Astrocyte (in vitro differentiated cells and primary cell): Measurements from ENCODE around the gene EVL. TPM values are rescaled to one million over a fixed set of nuclear protein-coding genes. Genes with fewer than 3 reads are reported as not detected.
"Not testable (repeated sequence)": the region's sequence is repeated elsewhere in the genome, so short reads cannot be mapped to it uniquely, and the experiment has no call there.

Experiments
- DNase-seq: peaks from one replicate; pipeline ENCODE4 v3.0.0-alpha.2; 2010; ENCODE audit warnings: low read depth
- FAIRE-seq: peaks from 2 replicates; lab custom pipeline; 2011; peaks lifted over from hg19 to GRCh38; lab: Jason Lieb, UNC
- H2AFZ ChIP-seq: 2 replicates; pipeline ENCODE4 v1.6.0; 2012; ENCODE audit warnings: low read depth, low read length, inconsistent platforms
- H3K27ac ChIP-seq: 2 replicates; pipeline ENCODE4 v1.5.1; 2011; ENCODE audit warnings: low read depth, low read length, inconsistent platforms
- H3K27me3 ChIP-seq: 2 replicates; pipeline ENCODE4 v1.6.0; 2011; ENCODE audit warnings: low read length, inconsistent platforms; ENCODE audit not compliant: insufficient read depth
- H3K36me3 ChIP-seq: 2 replicates; pipeline ENCODE4 v1.5.1; 2011; ENCODE audit warnings: low read length, inconsistent platforms; ENCODE audit not compliant: insufficient read depth
- H3K4me1 ChIP-seq: 2 replicates; pipeline ENCODE4 v1.5.1; 2011; ENCODE audit warnings: low read length, inconsistent platforms; ENCODE audit not compliant: insufficient read depth
- H3K4me2 ChIP-seq: 2 replicates; pipeline ENCODE4 v1.6.0; 2012; ENCODE audit warnings: low read length, inconsistent platforms
- H3K4me3 ChIP-seq: 2 replicates; pipeline ENCODE4 v1.5.1; 2011; ENCODE audit warnings: low read depth, mild to moderate bottlenecking, low read length, inconsistent platforms; ENCODE audit not compliant: insufficient read depth
- H3K79me2 ChIP-seq: 2 replicates; pipeline ENCODE4 v1.6.0; 2012; ENCODE audit warnings: mild to moderate bottlenecking, low read length, inconsistent platforms; ENCODE audit not compliant: insufficient read depth
- H3K9ac ChIP-seq: 2 replicates; pipeline ENCODE4 v1.6.0; 2012; ENCODE audit warnings: mild to moderate bottlenecking, low read length, inconsistent platforms
- H3K9me3 ChIP-seq: 2 replicates; pipeline ENCODE4 v1.5.1; 2012; ENCODE audit warnings: low read depth, mild to moderate bottlenecking, low read length, inconsistent platforms; ENCODE audit not compliant: insufficient read depth
- H4K20me1 ChIP-seq: 2 replicates; pipeline ENCODE4 v1.6.0; 2012; ENCODE audit warnings: low read length, inconsistent platforms; ENCODE audit not compliant: insufficient read depth
- H3K27ac Mint-ChIP-seq: one replicate; pipeline ENCODE4 v1.8.0; 2021; ENCODE audit warnings: mild to moderate bottlenecking, mixed read lengths; ENCODE audit not compliant: unreplicated experiment
- H3K27me3 Mint-ChIP-seq: one replicate; pipeline ENCODE4 v1.8.0; 2021; ENCODE audit warnings: low read depth, mixed read lengths; ENCODE audit not compliant: unreplicated experiment
- H3K36me3 Mint-ChIP-seq: one replicate; pipeline ENCODE4 v1.8.0; 2021; ENCODE audit warnings: low read depth, mixed read lengths; ENCODE audit not compliant: unreplicated experiment
- H3K4me1 Mint-ChIP-seq: one replicate; pipeline ENCODE4 v1.8.0; 2021; ENCODE audit warnings: low read depth, mixed read lengths; ENCODE audit not compliant: unreplicated experiment
- H3K4me3 Mint-ChIP-seq: one replicate; pipeline ENCODE4 v1.8.0; 2021; ENCODE audit warnings: mild to moderate bottlenecking, moderate library complexity, mixed read lengths; ENCODE audit not compliant: unreplicated experiment
- H3K9me3 Mint-ChIP-seq: one replicate; pipeline ENCODE4 v1.8.0; 2021; ENCODE audit warnings: mild to moderate bottlenecking, mixed read lengths; ENCODE audit not compliant: unreplicated experiment
- EZH2 ChIP-seq: IDR thresholded peaks from 2 replicates; pipeline ENCODE4 v1.6.1; 2012; ENCODE audit warnings: mild to moderate bottlenecking, low read length, inconsistent platforms; ENCODE audit not compliant: insufficient read depth
- total RNA-seq: library from RNA; stranded (reverse); gene quantifications from 2 replicates; pipeline ENCODE4 v1.2.1, GENCODE V29; 2021
- TF ChIP-seq, protein P1 (sequence below): IDR thresholded peaks from 2 replicates; pipeline ENCODE4 v1.5.1; 2011; ENCODE audit warnings: low read depth, mild to moderate bottlenecking, inconsistent platforms, low read length, moderate library complexity; ENCODE audit not compliant: insufficient read depth

Gene EVL
- total RNA-seq, 1 donor from 2014 or later: 48.9 TPM

DNA sequence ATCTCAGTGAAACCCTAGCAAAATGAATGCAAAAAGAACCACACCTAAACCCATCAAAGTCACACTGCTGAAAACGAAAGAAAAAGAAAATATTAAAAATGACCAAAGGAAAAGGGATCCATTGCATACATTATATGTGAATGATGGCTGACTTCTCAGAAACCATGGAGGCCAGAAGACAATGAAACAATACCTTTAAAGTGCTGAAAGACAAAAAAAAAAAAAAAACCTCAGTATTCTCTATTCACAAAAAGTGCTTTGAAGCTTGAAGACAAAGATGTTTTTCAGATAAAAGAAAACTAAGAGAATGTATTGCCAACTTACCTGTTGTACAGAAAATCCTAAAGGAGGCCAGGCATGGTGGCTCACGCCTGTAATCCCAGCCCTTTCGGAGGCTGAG lies 4.5 kb upstream of the EVL start:
- Mint-ChIP-seq H3K27ac (no peak overlapping the region), H3K4me1 (peaks cover 6% of the 10 kb centered on the region), H3K36me3 (no peaks in the 10 kb centered on the region), H3K9me3 (no peaks in the 10 kb centered on the region), H3K27me3 (no peaks in the 10 kb centered on the region), H3K4me3 (no peak overlapping the region)
- Histone ChIP-seq H3K4me2 (no peak overlapping the region), H2AFZ (no peak overlapping the region), H4K20me1 (peaks cover 57% of the 10 kb centered on the region), H3K9ac (no peak overlapping the region), H3K27me3 (no peaks in the 10 kb centered on the region), H3K4me1 (no peaks in the 10 kb centered on the region), H3K27ac (no peak overlapping the region), H3K4me3 (no peak overlapping the region), H3K9me3 (no peaks in the 10 kb centered on the region), H3K36me3 (no peaks in the 10 kb centered on the region), H3K79me2 (peaks cover 27% of the 10 kb centered on the region)
- TF ChIP-seq, protein P1, sequence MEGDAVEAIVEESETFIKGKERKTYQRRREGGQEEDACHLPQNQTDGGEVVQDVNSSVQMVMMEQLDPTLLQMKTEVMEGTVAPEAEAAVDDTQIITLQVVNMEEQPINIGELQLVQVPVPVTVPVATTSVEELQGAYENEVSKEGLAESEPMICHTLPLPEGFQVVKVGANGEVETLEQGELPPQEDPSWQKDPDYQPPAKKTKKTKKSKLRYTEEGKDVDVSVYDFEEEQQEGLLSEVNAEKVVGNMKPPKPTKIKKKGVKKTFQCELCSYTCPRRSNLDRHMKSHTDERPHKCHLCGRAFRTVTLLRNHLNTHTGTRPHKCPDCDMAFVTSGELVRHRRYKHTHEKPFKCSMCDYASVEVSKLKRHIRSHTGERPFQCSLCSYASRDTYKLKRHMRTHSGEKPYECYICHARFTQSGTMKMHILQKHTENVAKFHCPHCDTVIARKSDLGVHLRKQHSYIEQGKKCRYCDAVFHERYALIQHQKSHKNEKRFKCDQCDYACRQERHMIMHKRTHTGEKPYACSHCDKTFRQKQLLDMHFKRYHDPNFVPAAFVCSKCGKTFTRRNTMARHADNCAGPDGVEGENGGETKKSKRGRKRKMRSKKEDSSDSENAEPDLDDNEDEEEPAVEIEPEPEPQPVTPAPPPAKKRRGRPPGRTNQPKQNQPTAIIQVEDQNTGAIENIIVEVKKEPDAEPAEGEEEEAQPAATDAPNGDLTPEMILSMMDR: no peak
- no peak for TF ChIP-seq EZH2
- FAIRE-seq (peak; percentile 9), DNase-seq (no peak)

DNA sequence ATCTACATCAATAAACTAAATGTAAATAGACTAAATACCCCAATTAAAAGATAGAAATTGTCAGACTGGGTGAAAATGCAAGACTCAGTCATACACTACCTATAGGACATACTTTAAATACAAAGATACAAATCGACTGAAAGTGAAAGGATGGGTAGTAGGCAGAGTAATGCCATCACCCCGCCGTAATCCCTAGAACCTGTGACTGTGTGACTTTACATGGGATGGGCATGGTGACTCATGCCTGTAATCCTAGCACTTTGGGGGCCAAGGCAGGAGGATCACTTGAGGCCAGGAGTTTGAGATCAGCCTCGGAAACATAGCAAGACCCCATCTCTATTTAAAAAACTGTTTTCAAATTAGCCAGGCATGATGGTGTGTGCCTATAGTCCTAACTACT lies 2.6 kb upstream of the EVL start:
- Histone ChIP-seq H3K9me3 (no peaks in the 10 kb centered on the region), H3K79me2 (peaks cover 37% of the 10 kb centered on the region), H3K9ac (no peak overlapping the region), H3K27ac (no peak overlapping the region), H3K4me1 (no peaks in the 10 kb centered on the region), H3K27me3 (no peaks in the 10 kb centered on the region), H2AFZ (no peak overlapping the region), H3K4me2 (no peak overlapping the region), H3K4me3 (no peak overlapping the region), H3K36me3 (no peaks in the 10 kb centered on the region), H4K20me1 (peaks cover 47% of the 10 kb centered on the region)
- Mint-ChIP-seq H3K36me3 (peaks cover 3% of the 10 kb centered on the region), H3K9me3 (no peaks in the 10 kb centered on the region), H3K4me1 (peaks cover 4% of the 10 kb centered on the region), H3K4me3 (no peak overlapping the region), H3K27ac (no peak overlapping the region), H3K27me3 (no peaks in the 10 kb centered on the region)
- no peak for TF ChIP-seq EZH2
- TF ChIP-seq, protein P1: no peak
- no peak for DNase-seq
- no peak for FAIRE-seq

- FAIRE-seq (no peak), DNase-seq (no peak)
- no peak for TF ChIP-seq EZH2
- TF ChIP-seq, protein P1: no peak
- Histone ChIP-seq H3K36me3 (no peaks in the 10 kb centered on the region), H2AFZ (no peak overlapping the region), H3K79me2 (peaks cover 40% of the 10 kb centered on the region), H4K20me1 (peaks cover 52% of the 10 kb centered on the region), H3K9ac (no peak overlapping the region), H3K4me1 (peaks cover 5% of the 10 kb centered on the region), H3K4me2 (no peak overlapping the region), H3K27ac (no peak overlapping the region), H3K4me3 (no peak overlapping the region), H3K27me3 (no peaks in the 10 kb centered on the region), H3K9me3 (no peaks in the 10 kb centered on the region)
- H3K4me1 Mint-ChIP-seq: peaks cover 8% of the 10 kb centered on the region
- no peaks in the 10 kb centered on the region for H3K27me3 Mint-ChIP-seq
- no peak overlapping the region for H3K27ac Mint-ChIP-seq
- peaks cover 3% of the 10 kb centered on the region for H3K36me3 Mint-ChIP-seq
- no peak overlapping the region for H3K4me3 Mint-ChIP-seq
- no peaks in the 10 kb centered on the region for H3K9me3 Mint-ChIP-seq
Observed at GRCh38 chr14:100063314-100063941, 1.8 kb upstream of the EVL start.

DNA sequence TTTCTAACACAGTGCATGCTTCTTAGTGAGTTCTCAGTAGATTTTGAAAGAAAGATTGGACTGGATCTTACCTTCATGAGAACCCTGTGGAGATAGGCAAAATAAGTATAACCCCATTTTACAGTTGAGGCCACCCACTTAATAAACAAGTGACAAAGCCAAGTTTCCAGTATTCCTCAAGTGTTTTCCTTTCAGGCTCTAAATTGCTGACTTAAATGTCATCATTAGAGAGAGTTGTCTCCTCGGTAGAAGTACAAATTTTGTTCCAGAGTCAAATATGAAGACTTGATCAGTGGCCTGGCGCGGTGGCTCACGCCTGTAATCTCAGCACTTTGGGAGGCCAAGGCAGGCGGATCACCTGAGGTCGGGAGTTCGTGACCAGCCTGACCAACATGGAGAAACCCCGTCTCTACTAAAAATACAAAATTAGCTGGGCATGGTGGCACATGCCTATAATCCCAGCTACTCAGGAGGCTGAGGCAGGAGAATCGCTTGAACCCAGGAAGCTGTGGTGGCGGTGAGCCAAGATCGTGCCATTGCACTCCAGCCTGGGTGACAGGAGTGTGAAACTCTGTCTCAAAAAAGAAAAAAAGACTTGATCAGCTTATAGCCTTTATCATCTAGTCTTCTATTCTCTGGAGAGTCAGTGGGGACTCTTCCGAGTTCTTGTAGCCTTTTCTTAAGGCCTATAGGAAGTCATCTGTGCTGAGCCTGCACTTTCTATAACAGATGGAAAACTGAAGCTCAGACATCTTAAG lies 708 bp upstream of the EVL start:
- H3K36me3 Mint-ChIP-seq, H3K9me3 Mint-ChIP-seq, H3K4me3 ChIP-seq, H3K4me2 ChIP-seq, DNase-seq, H3K9ac ChIP-seq, H3K27ac Mint-ChIP-seq, FAIRE-seq, H2AFZ ChIP-seq, H3K4me3 Mint-ChIP-seq, H3K27me3 Mint-ChIP-seq, H3K27me3 ChIP-seq, H3K9me3 ChIP-seq, H3K36me3 ChIP-seq, H3K27ac ChIP-seq: not testable (repeated sequence)
- H3K4me1 ChIP-seq: peaks cover 10% of the 10 kb centered on the region
- peaks cover 52% of the 10 kb centered on the region for H4K20me1 ChIP-seq
- peaks cover 45% of the 10 kb centered on the region for H3K79me2 ChIP-seq
- peaks cover 14% of the 10 kb centered on the region for H3K4me1 Mint-ChIP-seq
